Astrocyte of the spinal cord (primary cell): ENCODE results near the gene PHKG2.

Source experiments
- DNase-seq: peaks from one replicate; pipeline ENCODE4 v3.0.0; 2011; ENCODE audit warnings: low read depth, low spot score
- H3K4me3 ChIP-seq: 2 replicates; pipeline ENCODE4 v1.5.1; 2011; ENCODE audit warnings: low read depth, mild to moderate bottlenecking, low read length, moderate library complexity
- CTCF ChIP-seq: IDR thresholded peaks from 2 replicates; pipeline ENCODE4 v1.5.1; 2012; ENCODE audit warnings: low read depth, mild to moderate bottlenecking, low read length, inconsistent platforms
- in situ Hi-C: cut with HindIII; loops from 2 replicates; pipeline ENCODE4 v1.10.0; 2017; ENCODE audit warnings: low sequenced_read_pairs

PHKG2 gene

GRCh38 chr16:30720694-30721093 lies 27.5 kb upstream of the PHKG2 start:
- in situ Hi-C loops = no loop called here
- H3K4me3 ChIP-seq = no peak overlapping the region
- TF ChIP-seq CTCF = no peak
- DNase-seq = no peak

- TF ChIP-seq CTCF = no peak
- no peak overlapping the region for H3K4me3 ChIP-seq
- DNase-seq = no peak
- in situ Hi-C loops = no loop called here
Measured at GRCh38 chr16:30721167-30721566, 27.1 kb upstream of the PHKG2 start.

- TF ChIP-seq CTCF = no peak
- in situ Hi-C loops = no loop called here
- no peak for DNase-seq
- H3K4me3 ChIP-seq = no peak overlapping the region
Measured at GRCh38 chr16:30721606-30722005, 26.6 kb upstream of the PHKG2 start.

GRCh38 chr16:30722443-30722842 lies 25.8 kb upstream of the PHKG2 start:
- no peak for TF ChIP-seq CTCF
- DNase-seq = no peak
- H3K4me3 ChIP-seq = no peak overlapping the region
- in situ Hi-C loops = no loop called here

- TF ChIP-seq CTCF = no peak
- H3K4me3 ChIP-seq = no peak overlapping the region
- DNase-seq = no peak
- in situ Hi-C loops = no loop called here
Measured at GRCh38 chr16:30722916-30723315, 25.3 kb upstream of the PHKG2 start.

- no peak for DNase-seq
- TF ChIP-seq CTCF = no peak
- H3K4me3 ChIP-seq = no peak overlapping the region
- in situ Hi-C loops = no loop called here
Measured at GRCh38 chr16:30723725-30724355, 24.4 kb upstream of the PHKG2 start.
